A549 (cell line): ENCODE data around the gene RBM12. TPM values are rescaled to one million over a fixed set of nuclear protein-coding genes. Genes with fewer than 3 reads are reported as not detected.

Experiments
- ATAC-seq, 2 experiments: fragments of 200-7000 bp in 1 of 2; fragments of >200 bp in 1 of 2; cut with Nextera tagmentation in 1 of 2; cut with Tn5 transposase in 1 of 2; 3 replicates each; pipeline versions ENCODE4 v1.8.0 to v1.9.1; 2018 to 2020; ENCODE audit warnings: mild to moderate bottlenecking in 1 of 2, moderate library complexity in 1 of 2
- CTCF ChIA-PET: fragments of 300-600 bp; sonication (Branson Sonifier 250); formaldehyde crosslinking; extraction: SDS; loops from one replicate; lab custom pipeline; 2021; ENCODE audit warnings: antibody characterized with exemption, inconsistent platforms; lab: Yijun Ruan, JAX
- POLR2A ChIA-PET: fragments of 350-600 bp; formaldehyde crosslinking; extraction: SDS; loops from one replicate; lab custom pipeline; 2021; ENCODE audit warnings: antibody characterized with exemption, inconsistent platforms; lab: Yijun Ruan, JAX
- DNase-seq, 2 experiments: peaks; one replicate each; pipeline versions ENCODE4 v3.0.0 to v3.0.0-alpha.2; 2011 to 2016; ENCODE audit warnings: low read depth in 1 of 2, low spot score in 1 of 2
- FAIRE-seq: peaks from 2 replicates; lab custom pipeline; 2011; peaks lifted over from hg19 to GRCh38; lab: Jason Lieb, UNC
- H3K27ac ChIP-seq, 2 experiments: fragments of >200 bp; sonication (Bioruptor Twin); formaldehyde crosslinking; 3 replicates each; pipeline ENCODE4 v1.5.1; 2016 to 2017
- H3K4me1 ChIP-seq: fragments of >200 bp; sonication (Bioruptor Twin); formaldehyde crosslinking; 3 replicates; pipeline ENCODE4 v1.6.1; 2016
- H3K4me2 ChIP-seq: fragments of >200 bp; sonication (Bioruptor Twin); formaldehyde crosslinking; 3 replicates; pipeline ENCODE4 v1.6.1; 2016
- H3K4me3 ChIP-seq: fragments of >200 bp; sonication (Bioruptor Twin); formaldehyde crosslinking; 3 replicates; pipeline ENCODE4 v1.5.1; 2016
- H3K9me3 ChIP-seq: fragments of >200 bp; sonication (Bioruptor Twin); formaldehyde crosslinking; 3 replicates; pipeline ENCODE4 v1.6.1; 2016
- CBX8 ChIP-seq: fragments of 200-600 bp; sonication (generic); IDR thresholded peaks from 2 replicates; pipeline ENCODE4 v1.6.1; 2016
- CHD4 ChIP-seq: fragments of 200-600 bp; sonication (generic); IDR thresholded peaks from 2 replicates; pipeline ENCODE4 v1.6.1; 2016; ENCODE audit warnings: antibody characterized with exemption, mild to moderate bottlenecking, borderline replicate concordance
- ELK1 ChIP-seq: fragments of 150-350 bp; IDR thresholded peaks from 2 replicates; pipeline ENCODE4 v1.6.1; 2014; ENCODE audit warnings: low read depth, mild to moderate bottlenecking, low read length
- FOSL2 ChIP-seq, 2 experiments: fragments of 450-650 bp in 1 of 2; fragments of >200 bp in 1 of 2; sonication (Bioruptor Twin) in 1 of 2; formaldehyde crosslinking; IDR thresholded peaks; 2 replicates each; pipeline versions ENCODE4 v1.5.0 to v1.6.1; 2016 to 2020; ENCODE audit warnings: mild to moderate bottlenecking in 1 of 2, moderate library complexity in 1 of 2
- JUNB ChIP-seq: fragments of >200 bp; sonication (Bioruptor Twin); formaldehyde crosslinking; IDR thresholded peaks from 2 replicates; pipeline ENCODE4 v1.6.1; 2016
- NPAS2 ChIP-seq: fragments of 250-450 bp; sonication (Bioruptor Pico); IDR thresholded peaks from 2 replicates; pipeline ENCODE4 v1.8.0; 2022; ENCODE audit warnings: mild to moderate bottlenecking, moderate library complexity, borderline replicate concordance
- ZC3H11A ChIP-seq: fragments of 450-650 bp; IDR thresholded peaks from 2 replicates; pipeline ENCODE4 v1.6.1; 2014; ENCODE audit warnings: antibody characterized with exemption, mild to moderate bottlenecking
- WGBS: methylation state at CpG from one replicate; pipeline ENCODE4 v1.1.6; 2017; ENCODE audit errors: missing lambda C conversion rate; 5-methylcytosine and 5-hydroxymethylcytosine counted together
- polyA plus RNA-seq, 4 experiments: library from polyadenylated mRNA; depleted of rRNA in 3 of 4; stranded (reverse); fragments of >200 nt; fragmentation: RNase III in 1 of 4; extraction: RNeasy Plus Mini Kit Qiagen cat#74134 plus additional on column Dnase treatment in 1 of 4; gene quantifications; 2 replicates in 3 of 4; 3 replicates in 1 of 4; pipeline ENCODE4 v1.2.3, GENCODE V29; 2011 to 2017
- small RNA-seq, 6 experiments: library from RNA; depleted of rRNA; stranded (forward); fragments of <200 nt; gene quantifications; one replicate each; pipeline ENCODE3, GENCODE V24; 2012

Gene RBM12
- polyA plus RNA-seq, 2 of the 4 experiments (the other 2 are of a cell fraction) = 49.9 to 119 TPM

GRCh38 chr20:35599776-35600120 lies 65.0 kb downstream of the RBM12 start:
- ATAC-seq = no peak
- CTCF ChIA-PET = interaction anchor here (4.0 to 4.6 kb wide), 2 partner anchors 17 to 20 kb away, joined by 15 to 21 read pairs; partner anchors contain the start of gene SPAG4
- WGBS = 87% methylated on average over 7 of the region's 9 CpGs

More at GRCh38 chr20:35599776-35600120, 65.0 kb downstream of the RBM12 start:
- no peak overlapping the region for H3K4me2 ChIP-seq
- H3K9me3 ChIP-seq = no peaks in the 10 kb centered on the region
- POLR2A ChIA-PET = no interaction called here
- DNase-seq (no peak), FAIRE-seq (no peak)
- TF ChIP-seq ELK1 (no peak), ZC3H11A (no peak), JUNB (no peak), CHD4 (no peak), CBX8 (no peak), NPAS2 (no peak), FOSL2 (IDR thresholded peaks at IDR 0.05) (no peak), FOSL2 (CRISPR knock-in tag; IDR thresholded peaks at IDR 0.05) (no peak)
- no peak overlapping the region for H3K27ac ChIP-seq
- no peak overlapping the region for H3K4me3 ChIP-seq
- H3K4me1 ChIP-seq = peaks cover 10% of the 10 kb centered on the region; the same call in 2 of the 3 replicates

Small RNA genes lying within 50 kb of the gene (small RNA-seq; reads per million reads assigned to genes)
- gene RNU6-759P = 0 to 0.43 (median 0.08) reads per million in 6 experiments

Other genes with a start within 250 kb of the RBM12 start
- gene GDF5, start 226.7 kb downstream of the RBM12 start, polyA plus RNA-seq (2011; rRNA removed) = not detected in 2 replicates
- not detected in 3 replicates for gene GDF5, start 226.7 kb downstream of the RBM12 start, polyA plus RNA-seq (2017; fragmentation: RNase III; extraction: RNeasy Plus Mini Kit Qiagen cat#74134 plus additional on column Dnase treatment)
- 13.8 and 16.2 TPM in 2 replicates for gene CEP250, start 209.3 kb downstream of the RBM12 start, polyA plus RNA-seq (2011; rRNA removed)
- gene CEP250, start 209.3 kb downstream of the RBM12 start, polyA plus RNA-seq (2017; fragmentation: RNase III; extraction: RNeasy Plus Mini Kit Qiagen cat#74134 plus additional on column Dnase treatment) = 19.6 to 20.7 TPM (median 20.5 TPM) in 3 replicates
- gene C20orf173, start 135.2 kb downstream of the RBM12 start, polyA plus RNA-seq (2011; rRNA removed) = not detected in 2 replicates
- not detected in 3 replicates for gene C20orf173, start 135.2 kb downstream of the RBM12 start, polyA plus RNA-seq (2017; fragmentation: RNase III; extraction: RNeasy Plus Mini Kit Qiagen cat#74134 plus additional on column Dnase treatment)
- gene ERGIC3, start 122.8 kb downstream of the RBM12 start, polyA plus RNA-seq (2011; rRNA removed) = 343 and 379 TPM in 2 replicates
- 228 to 252 TPM (median 239 TPM) in 3 replicates for gene ERGIC3, start 122.8 kb downstream of the RBM12 start, polyA plus RNA-seq (2017; fragmentation: RNase III; extraction: RNeasy Plus Mini Kit Qiagen cat#74134 plus additional on column Dnase treatment)
- 5.0 and 7.9 TPM in 2 replicates for gene SPAG4, start 49.1 kb downstream of the RBM12 start, polyA plus RNA-seq (2011; rRNA removed)
- gene SPAG4, start 49.1 kb downstream of the RBM12 start, polyA plus RNA-seq (2017; fragmentation: RNase III; extraction: RNeasy Plus Mini Kit Qiagen cat#74134 plus additional on column Dnase treatment) = 2.6 to 4.6 TPM (median 4.4 TPM) in 3 replicates
- 180 and 199 TPM in 2 replicates for gene CPNE1, start within 50 bp of the RBM12 start, polyA plus RNA-seq (2011; rRNA removed)
- 210 to 244 TPM (median 239 TPM) in 3 replicates for gene CPNE1, start within 50 bp of the RBM12 start, polyA plus RNA-seq (2017; fragmentation: RNase III; extraction: RNeasy Plus Mini Kit Qiagen cat#74134 plus additional on column Dnase treatment)
- 50.5 and 72.0 TPM in 2 replicates for gene NFS1, start 34.5 kb upstream of the RBM12 start, polyA plus RNA-seq (2011; rRNA removed)
- gene NFS1, start 34.5 kb upstream of the RBM12 start, polyA plus RNA-seq (2017; fragmentation: RNase III; extraction: RNeasy Plus Mini Kit Qiagen cat#74134 plus additional on column Dnase treatment) = 39.2 to 44.0 TPM (median 39.5 TPM) in 3 replicates
- 201 and 204 TPM in 2 replicates for gene ROMO1, start 34.5 kb upstream of the RBM12 start, polyA plus RNA-seq (2011; rRNA removed)
- gene ROMO1, start 34.5 kb upstream of the RBM12 start, polyA plus RNA-seq (2017; fragmentation: RNase III; extraction: RNeasy Plus Mini Kit Qiagen cat#74134 plus additional on column Dnase treatment) = 365 to 430 TPM (median 425 TPM) in 3 replicates
- 127 and 264 TPM in 2 replicates for gene RBM39, start 77.4 kb upstream of the RBM12 start, polyA plus RNA-seq (2011; rRNA removed)
- 199 to 212 TPM (median 201 TPM) in 3 replicates for gene RBM39, start 77.4 kb upstream of the RBM12 start, polyA plus RNA-seq (2017; fragmentation: RNase III; extraction: RNeasy Plus Mini Kit Qiagen cat#74134 plus additional on column Dnase treatment)
- gene PHF20, start 107.1 kb upstream of the RBM12 start, polyA plus RNA-seq (2011; rRNA removed) = 27.9 and 32.8 TPM in 2 replicates
- gene PHF20, start 107.1 kb upstream of the RBM12 start, polyA plus RNA-seq (2017; fragmentation: RNase III; extraction: RNeasy Plus Mini Kit Qiagen cat#74134 plus additional on column Dnase treatment) = 23.8 to 24.9 TPM (median 24.0 TPM) in 3 replicates